Measurements from ENCODE around the gene PPP4C.

GRCh38 chr16:30078744-30079143 lies 3.0 kb downstream of the PPP4C start:
- no peak for TF ChIP-seq CTCF (IDR thresholded peaks at IDR 0.05)
- no peak for TF ChIP-seq POLR2A (IDR thresholded peaks at IDR 0.05)

All from adrenal gland (tissue), 5 donors.